GM18858 (cell line): ENCODE results near the gene NARS2.

Source experiments
- ATAC-seq: cut with Tn5 transposase; IDR thresholded peaks from one replicate; pipeline ENCODE4 v1.9.1; 2021; ENCODE audit not compliant: unreplicated experiment

Gene NARS2

DNA sequence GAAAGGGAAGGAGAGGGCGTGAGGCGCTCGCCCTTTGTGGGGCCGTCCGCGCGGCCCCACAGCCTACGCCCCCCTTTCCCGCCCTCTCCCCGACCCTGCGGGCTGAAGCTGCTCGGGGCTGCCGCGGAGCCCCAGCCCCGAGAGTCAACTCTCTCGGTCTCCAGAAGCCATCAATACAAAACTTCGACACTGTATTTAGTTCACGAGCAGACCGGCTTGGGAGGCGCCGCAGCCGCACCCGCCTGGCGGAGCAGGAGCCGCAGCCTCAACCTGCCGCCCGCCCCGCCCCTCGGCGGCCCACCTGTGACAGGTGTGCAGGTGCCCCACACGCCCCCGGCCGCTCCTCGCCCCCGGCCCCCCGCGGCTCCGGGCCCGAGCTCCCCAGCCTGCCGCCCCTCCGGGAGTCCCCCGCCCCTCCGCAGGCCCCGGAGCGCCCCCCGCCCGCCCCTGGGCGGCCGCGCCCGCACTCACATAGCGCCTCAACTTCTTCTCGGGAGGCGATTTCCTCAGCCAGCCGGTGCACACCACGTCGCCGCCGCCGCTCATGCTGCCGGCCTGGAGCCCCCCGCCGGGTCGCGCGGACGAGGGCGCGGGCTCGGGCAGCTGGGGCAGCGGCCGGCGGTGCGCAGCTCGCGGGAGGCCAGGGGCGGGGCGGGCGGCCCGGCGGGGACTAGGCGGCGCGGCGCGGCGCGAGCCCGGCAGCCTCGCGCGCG, 157.3 kb downstream of the NARS2 start, which contains the start of gene GAB2:
TSS of gene GAB2 (minus strand) at position 646 of the 713 bp plus-strand sequence. CDS start at position 546, 100 bp downstream.
- ATAC-seq: no peak

DNA sequence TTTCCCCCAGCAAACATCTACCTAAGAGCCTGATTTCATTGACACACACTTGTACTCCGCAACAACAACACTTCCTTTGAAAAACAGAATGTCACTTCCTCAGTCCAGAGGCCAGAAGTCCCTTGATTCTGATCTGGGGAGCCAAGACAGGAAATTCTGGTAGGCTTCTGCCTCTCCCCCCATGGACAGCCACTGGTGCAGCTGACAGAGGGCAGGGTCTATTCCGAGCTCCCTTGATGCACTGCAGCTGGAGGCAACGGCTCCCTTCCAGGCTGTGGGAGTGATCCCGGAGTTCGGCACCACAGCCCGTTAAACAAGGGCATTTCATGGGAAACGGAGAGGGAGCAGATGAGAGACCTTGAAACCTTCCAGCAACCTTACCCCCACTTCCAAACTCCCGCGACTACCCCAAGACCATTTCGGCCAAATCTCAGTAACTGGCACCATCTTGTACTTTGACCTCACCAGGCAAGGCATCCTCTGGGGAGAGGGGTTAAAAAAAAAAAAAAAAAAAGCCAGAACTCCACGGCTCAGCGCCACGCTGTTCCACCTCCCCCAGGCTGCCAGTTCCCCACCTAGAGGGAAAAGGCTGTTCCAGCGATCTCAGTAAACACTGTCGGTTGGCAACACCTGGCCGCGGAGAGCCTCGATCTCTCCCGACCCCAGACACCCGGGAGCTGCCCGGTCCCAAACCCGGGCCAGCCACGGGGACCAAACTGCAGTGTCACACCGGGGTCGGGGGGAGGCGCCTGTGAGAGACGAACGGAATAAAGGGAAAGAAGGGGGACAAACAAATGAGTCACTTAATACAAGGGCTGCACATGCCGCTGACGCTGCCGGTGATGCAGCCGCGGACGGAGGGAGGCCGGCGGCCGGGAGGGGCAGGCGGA, 158.1 kb downstream of the NARS2 start:
- ATAC-seq: peak; percentile 49

DNA sequence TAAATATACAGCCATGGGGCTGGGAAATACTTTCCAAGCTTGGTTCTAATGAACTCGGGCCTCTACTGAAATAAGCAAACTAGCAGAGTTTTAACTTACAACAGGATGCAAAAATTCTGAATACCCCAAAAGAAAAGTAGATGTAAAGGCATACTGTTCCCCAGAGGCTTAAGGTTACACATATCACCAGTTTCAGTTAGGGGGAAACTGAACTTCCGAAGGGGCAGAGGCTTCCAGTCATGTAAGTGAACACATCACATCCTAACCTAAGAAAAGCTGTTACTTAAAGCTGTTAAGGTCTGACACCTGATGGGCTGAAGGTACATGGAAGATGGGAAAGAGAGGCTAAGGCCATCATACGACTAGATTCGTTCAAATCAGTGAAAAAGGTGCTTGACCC, 159.3 kb downstream of the NARS2 start:
- no peak for ATAC-seq

GRCh38 chr11:78414321-78415051, 160.2 kb downstream of the NARS2 start:
- ATAC-seq: no peak

DNA sequence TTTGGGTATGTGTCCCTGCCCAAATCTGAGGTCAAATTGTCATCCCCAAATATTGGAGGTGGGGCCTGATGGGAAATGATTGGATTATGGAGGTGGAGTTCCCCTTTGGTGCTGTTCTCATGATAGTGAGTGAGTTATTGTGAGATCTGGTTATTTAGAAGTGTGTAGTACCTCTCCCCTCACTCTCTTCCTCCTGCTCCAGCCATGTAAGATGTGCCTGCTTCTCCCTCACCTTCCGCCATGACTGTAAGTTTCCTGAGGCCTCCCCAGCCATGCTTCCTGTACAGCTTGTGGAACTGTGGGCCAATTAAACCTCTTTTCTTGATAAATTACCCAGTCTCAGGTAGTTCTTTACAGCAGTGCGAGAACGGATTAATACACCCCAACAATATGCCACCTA, 166.0 kb downstream of the NARS2 start:
- no peak for ATAC-seq

DNA sequence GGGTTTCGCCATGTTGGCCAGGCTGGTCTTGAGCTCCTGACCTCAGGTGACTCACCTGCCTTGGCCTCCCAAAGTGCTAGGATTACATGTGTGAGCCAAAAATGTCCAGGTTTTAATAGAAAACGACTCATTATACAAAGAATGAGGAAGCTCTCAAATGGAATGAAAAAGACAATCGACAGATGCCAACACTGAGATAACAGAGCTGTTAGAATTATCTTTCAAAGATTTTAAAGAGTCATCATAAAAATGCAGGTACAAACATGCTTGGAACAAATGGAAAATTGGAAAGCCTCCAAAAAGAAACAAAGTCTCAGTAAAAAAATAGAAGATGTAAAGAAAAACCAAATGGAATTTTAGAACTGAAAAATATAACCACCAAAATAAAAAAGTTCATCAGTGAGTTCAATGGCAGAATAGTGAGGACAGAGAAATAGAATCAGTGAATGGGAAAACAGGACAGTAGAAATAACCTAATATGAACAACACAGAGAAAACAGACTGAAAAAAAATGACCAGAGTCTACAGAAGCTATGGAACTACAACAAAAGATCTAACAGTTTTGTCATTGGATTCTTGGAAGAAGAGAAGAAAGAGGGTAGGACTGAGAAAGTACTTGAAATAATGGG, 168.0 kb downstream of the NARS2 start:
- no peak for ATAC-seq

- ATAC-seq: no peak
Observed at GRCh38 chr11:78405805-78406204, 168.9 kb downstream of the NARS2 start.

DNA sequence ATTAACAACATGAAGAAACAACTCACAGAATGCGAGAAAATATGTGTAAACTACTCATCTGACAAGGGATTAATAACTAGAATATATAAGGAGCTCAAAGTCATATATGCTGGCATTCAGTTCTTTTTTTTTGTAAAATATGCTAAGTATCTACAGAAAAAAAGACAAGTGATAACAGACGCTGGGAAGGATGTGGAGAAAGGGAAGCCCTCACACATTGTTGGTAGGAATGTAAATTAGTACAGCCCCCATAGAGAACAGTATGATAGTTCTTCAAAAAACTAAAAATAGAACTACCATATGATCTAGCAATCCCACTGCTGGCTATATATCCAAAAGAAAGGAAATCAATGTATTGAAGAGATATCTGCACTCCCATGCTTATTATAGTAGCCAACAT, 170.9 kb downstream of the NARS2 start:
- no peak for ATAC-seq

- no peak for ATAC-seq
Observed at GRCh38 chr11:78402847-78403246, 171.8 kb downstream of the NARS2 start.

DNA sequence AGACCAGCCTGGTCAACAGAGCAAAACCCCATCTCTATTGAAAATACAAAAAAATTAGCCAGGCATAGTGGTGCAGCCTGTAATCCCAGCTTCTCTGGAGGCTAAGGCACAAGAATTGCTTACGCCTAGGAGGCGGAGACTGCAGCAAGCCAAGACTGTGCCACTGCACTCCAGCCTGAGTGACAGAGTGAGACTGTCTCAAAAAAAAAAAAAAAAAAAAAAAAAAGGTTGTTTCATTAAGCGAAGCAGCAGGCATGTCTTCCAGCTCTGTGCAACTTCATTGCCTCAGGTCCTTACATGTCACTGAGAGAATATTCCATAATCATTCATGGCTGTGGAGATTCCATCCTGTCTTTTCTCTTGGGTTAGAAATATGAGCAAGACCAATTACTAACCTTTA, 174.0 kb downstream of the NARS2 start:
- no peak for ATAC-seq

- no peak for ATAC-seq
Observed at GRCh38 chr11:78400116-78400515, 174.5 kb downstream of the NARS2 start.

DNA sequence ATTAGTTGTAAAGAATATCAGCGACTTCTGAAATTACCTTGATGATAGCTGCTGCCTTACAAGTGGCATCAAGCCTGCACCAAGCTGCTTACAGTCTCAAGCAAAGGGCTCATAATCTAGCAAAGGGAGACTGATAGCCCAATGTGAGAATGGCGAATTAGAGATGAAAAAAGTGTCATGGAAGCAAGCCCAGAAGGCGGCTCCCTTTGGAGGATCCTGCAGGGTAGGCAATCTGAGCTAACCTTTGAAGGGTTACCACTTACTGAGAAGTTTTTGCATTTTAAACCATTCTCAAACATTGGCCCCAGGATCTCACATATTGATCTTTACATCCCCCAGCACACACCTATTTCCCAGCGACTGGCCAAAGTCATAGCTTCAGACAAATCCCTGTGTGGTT, 175.5 kb downstream of the NARS2 start:
- ATAC-seq: no peak

DNA sequence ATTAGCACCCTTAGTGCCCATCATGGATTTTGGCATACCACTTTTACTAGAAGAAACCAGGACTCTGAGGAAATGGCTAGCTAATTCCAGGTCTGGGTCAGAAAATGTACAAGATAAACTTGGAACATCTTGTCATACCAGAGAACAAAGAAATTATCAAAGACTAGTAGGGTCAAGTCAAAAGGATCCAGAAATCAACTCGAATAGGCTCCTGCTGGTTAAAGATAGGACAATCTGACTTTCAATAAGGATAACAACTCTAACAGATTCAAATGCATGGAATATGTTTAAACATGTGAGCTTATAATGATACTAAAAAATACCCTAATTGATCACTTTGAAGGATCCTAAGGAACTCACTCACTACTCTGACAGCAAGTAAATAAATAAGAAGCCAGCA, 175.9 kb downstream of the NARS2 start:
- no peak for ATAC-seq

- peak; percentile 89 for ATAC-seq
Observed at GRCh38 chr11:78397398-78397797, 177.3 kb downstream of the NARS2 start.

- no peak for ATAC-seq
Observed at GRCh38 chr11:78395597-78395996, 179.1 kb downstream of the NARS2 start.

DNA sequence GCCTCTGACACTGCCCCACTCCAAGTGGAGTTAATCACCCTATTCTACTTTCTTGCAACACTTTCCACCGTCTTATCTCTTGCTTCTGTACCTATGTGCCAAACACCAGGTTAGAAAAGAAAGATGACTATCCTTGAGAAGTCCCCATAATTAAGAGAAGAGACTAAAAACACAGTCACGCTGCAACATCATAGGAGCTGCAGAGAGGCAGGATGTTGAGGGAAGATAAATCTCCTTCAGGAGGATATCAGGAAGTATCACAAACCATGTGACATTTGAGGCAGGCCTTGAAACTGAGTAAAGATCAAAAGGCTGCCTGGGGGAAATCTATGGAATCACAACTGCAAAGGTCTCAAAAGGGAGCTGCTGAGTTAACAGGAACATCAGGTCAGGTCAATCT, 181.8 kb downstream of the NARS2 start:
- ATAC-seq: no peak

GRCh38 chr11:78391424-78391823, 183.2 kb downstream of the NARS2 start:
- ATAC-seq: no peak

DNA sequence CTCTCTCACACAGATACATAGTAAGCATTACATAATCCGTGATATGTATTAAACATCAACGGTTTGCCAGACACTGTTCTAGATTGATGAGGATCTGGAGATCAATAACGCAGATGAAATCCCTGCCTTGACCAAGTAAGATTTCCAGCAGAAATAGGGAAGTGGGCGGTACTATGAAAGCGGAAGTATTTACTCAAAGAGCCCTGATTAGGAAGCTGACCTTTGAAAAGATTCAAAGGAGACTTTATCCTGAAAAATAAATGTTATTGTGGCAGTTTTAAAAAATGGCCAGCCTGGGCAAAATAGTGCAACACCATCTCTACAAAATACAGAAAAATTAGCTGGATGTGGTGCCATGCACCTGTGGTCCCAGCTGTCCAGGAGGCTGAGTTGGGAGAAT, 183.9 kb downstream of the NARS2 start:
- no peak for ATAC-seq

DNA sequence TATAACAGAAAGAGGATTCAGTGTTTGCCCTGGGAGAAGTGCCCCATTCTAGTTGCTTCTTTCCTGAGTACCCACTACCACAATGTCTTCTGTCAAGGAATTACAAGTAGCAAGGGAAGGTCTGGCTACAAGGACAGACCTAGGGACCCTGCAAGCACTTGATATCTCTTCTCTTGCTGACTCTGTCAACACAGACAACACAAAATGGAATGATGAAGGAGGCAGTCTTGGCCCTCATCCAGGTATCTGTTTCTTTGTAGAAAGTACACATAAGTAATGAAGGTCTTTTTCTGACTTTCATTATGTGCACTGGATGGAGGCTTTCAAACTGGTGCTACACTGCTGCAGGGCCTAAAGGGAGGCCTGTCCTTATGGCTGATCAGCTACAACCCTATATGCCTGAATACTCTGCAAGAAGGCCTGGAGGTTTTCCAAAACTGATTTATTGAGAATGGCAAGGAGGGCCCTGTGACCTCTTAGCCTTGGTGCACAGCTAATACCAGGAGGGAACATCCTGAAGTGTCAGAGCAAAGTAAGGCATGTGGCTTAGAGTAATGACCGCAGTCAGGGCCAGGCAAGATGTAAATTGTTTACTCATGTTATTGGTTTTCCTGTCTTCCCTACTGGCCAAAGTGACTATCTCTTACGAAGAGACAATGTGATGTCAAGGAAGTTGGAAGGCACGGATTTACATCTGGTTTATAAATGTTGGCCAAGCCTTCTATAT, 188.3 kb downstream of the NARS2 start:
- ATAC-seq: no peak
